Hepatocyte (in vitro differentiated cells): ENCODE results near the gene HECTD4. TPM values are rescaled to one million over a fixed set of nuclear protein-coding genes. Genes with fewer than 3 reads are reported as not detected.
A peak's percentile ranks its signal among the peaks of the same experiment; 100 is the strongest.
"Not testable (repeated sequence)": the region's sequence is repeated elsewhere in the genome, so short reads cannot be mapped to it uniquely, and the experiment has no call there.

Experiments
- DNase-seq: peaks from one replicate; pipeline ENCODE4 v3.0.0-alpha.2; 2016; ENCODE audit warnings: low spot score
- H2AFZ ChIP-seq: fragments of 200-600 bp; sonication (generic); 2 replicates; pipeline ENCODE4 v1.6.0; 2016; ENCODE audit warnings: antibody characterized with exemption, mild to moderate bottlenecking
- H3K27ac ChIP-seq: fragments of 200-600 bp; sonication (generic); 2 replicates; pipeline ENCODE4 v1.5.1; 2016; ENCODE audit warnings: mild to moderate bottlenecking
- H3K27me3 ChIP-seq: fragments of 200-600 bp; sonication (generic); 2 replicates; pipeline ENCODE4 v1.6.1; 2016
- H3K36me3 ChIP-seq: fragments of 200-600 bp; sonication (generic); replicated peaks from 2 replicates; pipeline ENCODE4 v1.5.1; 2016; ENCODE audit warnings: low read depth; ENCODE audit not compliant: insufficient read depth
- H3K4me1 ChIP-seq: fragments of 200-600 bp; sonication (generic); 2 replicates; pipeline ENCODE4 v1.5.1; 2016; ENCODE audit warnings: mild to moderate bottlenecking, moderate library complexity; ENCODE audit not compliant: insufficient read depth
- H3K4me2 ChIP-seq: fragments of 200-600 bp; sonication (generic); 2 replicates; pipeline ENCODE4 v1.6.0; 2016
- H3K4me3 ChIP-seq: fragments of 200-600 bp; sonication (generic); 2 replicates; pipeline ENCODE4 v1.5.1; 2016; ENCODE audit warnings: mild to moderate bottlenecking
- H3K79me2 ChIP-seq: fragments of 200-600 bp; sonication (generic); 2 replicates; pipeline ENCODE4 v1.6.0; 2017; ENCODE audit warnings: mild to moderate bottlenecking
- H3K9me2 ChIP-seq: fragments of 200-600 bp; sonication (generic); replicated peaks from 2 replicates; pipeline ENCODE4 v1.6.0; 2017; ENCODE audit warnings: mild to moderate bottlenecking; ENCODE audit not compliant: insufficient read depth
- H3K9me3 ChIP-seq: fragments of 200-600 bp; sonication (generic); 2 replicates; pipeline ENCODE4 v1.5.1; 2016; ENCODE audit warnings: low read depth, mild to moderate bottlenecking
- H4K20me1 ChIP-seq: fragments of 200-600 bp; sonication (generic); 2 replicates; pipeline ENCODE4 v1.6.0; 2016; ENCODE audit warnings: mild to moderate bottlenecking; ENCODE audit not compliant: insufficient read depth, poor library complexity, severe bottlenecking
- CTCF ChIP-seq: fragments of 200-600 bp; sonication (generic); IDR thresholded peaks from 2 replicates; pipeline ENCODE4 v1.5.1; 2016; ENCODE audit warnings: antibody characterized with exemption, mild to moderate bottlenecking; ENCODE audit not compliant: poor library complexity
- EZH2 ChIP-seq: fragments of 200-600 bp; sonication (generic); IDR thresholded peaks from 2 replicates; pipeline ENCODE4 v1.6.1; 2016; ENCODE audit warnings: antibody characterized with exemption, mild to moderate bottlenecking, borderline replicate concordance
- EZH2phosphoT487 ChIP-seq: fragments of 200-600 bp; sonication (generic); IDR thresholded peaks from one replicate; pipeline ENCODE4 v1.6.1; 2018; ENCODE audit warnings: antibody characterized with exemption, mild to moderate bottlenecking, low read depth, moderate library complexity; ENCODE audit not compliant: unreplicated experiment, severe bottlenecking
- WGBS: methylation state at CpG from one replicate; pipeline ENCODE4 v1.1.6; 2016; ENCODE audit warnings: low lambda C conversion rate; ENCODE audit errors: missing lambda C conversion rate; 5-methylcytosine and 5-hydroxymethylcytosine counted together
- polyA plus RNA-seq: library from polyadenylated mRNA; unstranded; fragments of >200 nt; fragmentation: Nextera tagmentation; extraction: Ambion mirVana; gene quantifications from 2 replicates; pipeline ENCODE4 v1.2.1, GENCODE V29; 2016
- total RNA-seq: library from RNA; depleted of rRNA; stranded (reverse); fragments of >200 nt; gene quantifications from 2 replicates; pipeline ENCODE4 v1.2.3, GENCODE V29; 2014

HECTD4 gene
- total and polyA plus RNA-seq, 2 experiments from 2014 or later: 22.7 to 27.1 TPM

GRCh38 chr12:112261559-112261958 lies 120.7 kb downstream of the HECTD4 start:
- Histone ChIP-seq H3K4me1 (no peaks in the 10 kb centered on the region), H3K27me3 (no peaks in the 10 kb centered on the region), H3K4me2 (no peak overlapping the region), H4K20me1 (no peaks in the 10 kb centered on the region), H3K9me3 (no peaks in the 10 kb centered on the region), H3K9me2 (no peaks in the 10 kb centered on the region), H3K4me3 (no peak overlapping the region), H3K27ac (no peak overlapping the region), H3K79me2 (no peaks in the 10 kb centered on the region), H2AFZ (no peak overlapping the region), H3K36me3 (no peaks in the 10 kb centered on the region)
- TF ChIP-seq CTCF: no peak
- TF ChIP-seq EZH2phosphoT487: no peak
- 97% methylated on average over 3 of the region's 3 CpGs for WGBS
- no peak for DNase-seq

GRCh38 chr12:112258926-112259325 lies 123.3 kb downstream of the HECTD4 start:
- Histone ChIP-seq H3K4me2 (no peak overlapping the region), H3K9me2 (no peaks in the 10 kb centered on the region), H3K27me3 (no peaks in the 10 kb centered on the region), H3K9me3 (no peaks in the 10 kb centered on the region), H4K20me1 (no peaks in the 10 kb centered on the region), H3K27ac (no peak overlapping the region), H3K4me3 (no peak overlapping the region), H3K4me1 (no peaks in the 10 kb centered on the region), H2AFZ (no peak overlapping the region), H3K36me3 (no peaks in the 10 kb centered on the region), H3K79me2 (no peaks in the 10 kb centered on the region)
- WGBS: 96% methylated on average over 1 of the region's 1 CpG
- TF ChIP-seq CTCF: no peak
- TF ChIP-seq EZH2phosphoT487: no peak
- no peak for TF ChIP-seq EZH2
- DNase-seq: no peak

GRCh38 chr12:112256780-112257179 lies 125.5 kb downstream of the HECTD4 start:
- 87% methylated on average over 3 of the region's 3 CpGs for WGBS
- Histone ChIP-seq H3K4me3 (no peak overlapping the region), H3K4me1 (no peaks in the 10 kb centered on the region), H2AFZ (no peak overlapping the region), H4K20me1 (no peaks in the 10 kb centered on the region), H3K4me2 (no peak overlapping the region), H3K9me2 (no peaks in the 10 kb centered on the region), H3K9me3 (no peaks in the 10 kb centered on the region), H3K27ac (no peak overlapping the region), H3K79me2 (no peaks in the 10 kb centered on the region), H3K36me3 (no peaks in the 10 kb centered on the region), H3K27me3 (no peaks in the 10 kb centered on the region)
- TF ChIP-seq EZH2phosphoT487 (no peak), CTCF (no peak), EZH2 (no peak)
- DNase-seq: no peak

- Histone ChIP-seq H3K36me3 (no peaks in the 10 kb centered on the region), H3K27me3 (no peaks in the 10 kb centered on the region), H2AFZ (no peak overlapping the region), H3K9me2 (no peaks in the 10 kb centered on the region), H3K27ac (no peak overlapping the region), H3K4me1 (no peaks in the 10 kb centered on the region), H3K79me2 (no peaks in the 10 kb centered on the region), H4K20me1 (no peaks in the 10 kb centered on the region), H3K4me2 (no peak overlapping the region), H3K4me3 (no peak overlapping the region), H3K9me3 (no peaks in the 10 kb centered on the region)
- no peak for TF ChIP-seq EZH2
- WGBS: 89% methylated on average over 4 of the region's 4 CpGs
- peak; percentile 31 for DNase-seq
These were observed 130.0 kb downstream of the HECTD4 start for GRCh38 chr12:112252184-112252583.

GRCh38 chr12:112244902-112245301 lies 137.3 kb downstream of the HECTD4 start:
- not testable (repeated sequence) for H3K9me2 ChIP-seq, H3K27me3 ChIP-seq, H3K4me2 ChIP-seq, H3K27ac ChIP-seq, DNase-seq, H3K9me3 ChIP-seq, H4K20me1 ChIP-seq, H3K36me3 ChIP-seq, H2AFZ ChIP-seq, H3K79me2 ChIP-seq, H3K4me1 ChIP-seq, H3K4me3 ChIP-seq
- 95% methylated on average over 1 of the region's 1 CpG for WGBS
